ENCODE measurements around the gene NHS. TPM values are rescaled to one million over a fixed set of nuclear protein-coding genes. Genes with fewer than 3 reads are reported as not detected.

NHS gene
- total RNA-seq, 1 experiment from 2014 or later: 5.3 TPM

DNA sequence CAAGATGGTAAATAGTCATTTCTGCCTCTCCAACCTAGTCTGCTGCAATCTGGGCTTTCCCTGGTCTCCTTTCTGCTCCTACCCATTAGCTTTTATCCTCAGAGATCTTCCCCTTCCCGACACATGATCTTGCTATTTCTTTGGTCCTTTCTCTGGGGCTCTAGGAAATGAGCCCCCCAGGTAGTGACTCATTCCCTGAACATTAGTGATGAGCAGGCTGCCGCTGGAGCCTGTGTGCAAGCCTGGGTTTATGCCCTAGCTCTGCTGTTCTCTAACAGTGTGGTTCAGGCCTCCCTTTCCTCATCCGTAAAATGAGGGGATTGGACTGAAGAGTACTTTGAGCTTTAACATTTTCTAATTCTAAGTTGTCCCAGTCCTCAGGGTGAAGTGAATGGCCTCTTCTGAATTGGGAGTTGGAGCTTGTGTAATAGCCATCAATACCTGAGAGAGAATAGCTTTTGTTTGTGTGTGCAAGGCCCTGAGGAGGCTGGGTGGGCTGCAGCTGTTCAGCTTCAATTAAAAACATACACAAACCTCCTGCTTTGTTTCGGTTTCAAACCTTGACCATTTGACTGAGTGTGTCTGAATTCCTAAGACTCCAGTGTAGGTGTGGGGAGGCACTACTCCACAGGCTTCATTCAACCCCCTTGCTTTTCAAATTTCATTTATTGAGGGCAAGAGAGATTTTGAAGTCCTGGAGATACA is 246.7 kb downstream of the NHS start:
- DNase-seq (ENCODE audit: low spot score): no peak

DNA sequence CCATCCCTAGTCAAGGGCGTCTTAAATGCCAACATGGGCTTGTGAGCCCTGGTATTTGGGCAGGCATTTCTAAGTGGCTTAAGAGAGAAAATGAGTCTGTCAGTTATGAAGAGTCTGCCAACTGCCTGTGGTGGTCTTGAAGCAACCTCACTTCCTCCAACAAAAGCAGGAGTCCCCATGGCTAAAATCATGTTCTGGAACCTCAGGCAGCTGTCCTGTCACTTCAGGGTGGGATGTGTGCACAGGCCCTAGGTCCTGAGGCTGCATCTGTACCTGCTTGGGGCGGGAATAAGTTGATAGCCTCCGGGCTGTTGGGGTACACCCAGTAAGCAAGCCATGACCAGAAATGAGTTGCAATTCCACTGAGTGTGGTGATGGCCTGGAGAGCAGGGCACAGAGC is 247.3 kb downstream of the NHS start:
- no peak for DNase-seq (ENCODE audit: low spot score)

DNA sequence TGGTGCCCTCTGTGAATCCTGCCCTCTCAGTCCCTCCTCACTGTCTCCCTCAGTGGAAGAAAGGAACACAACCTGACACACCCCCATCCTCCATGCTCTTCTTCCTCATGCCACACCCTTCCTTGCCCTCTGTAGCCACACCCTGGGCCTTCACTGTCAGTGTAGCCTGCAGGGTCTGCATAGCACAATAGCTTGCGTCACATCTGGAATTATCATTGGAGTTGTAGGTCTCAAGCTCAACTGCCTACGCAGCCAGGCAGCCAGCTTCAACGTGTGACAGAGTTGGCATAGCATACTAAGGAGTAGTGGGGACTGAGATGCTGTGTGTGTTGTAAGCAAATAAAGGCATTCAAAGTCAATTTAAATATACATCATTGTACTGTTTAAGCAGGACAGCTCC is 248.8 kb downstream of the NHS start:
- DNase-seq (ENCODE audit: low spot score): no peak

DNA sequence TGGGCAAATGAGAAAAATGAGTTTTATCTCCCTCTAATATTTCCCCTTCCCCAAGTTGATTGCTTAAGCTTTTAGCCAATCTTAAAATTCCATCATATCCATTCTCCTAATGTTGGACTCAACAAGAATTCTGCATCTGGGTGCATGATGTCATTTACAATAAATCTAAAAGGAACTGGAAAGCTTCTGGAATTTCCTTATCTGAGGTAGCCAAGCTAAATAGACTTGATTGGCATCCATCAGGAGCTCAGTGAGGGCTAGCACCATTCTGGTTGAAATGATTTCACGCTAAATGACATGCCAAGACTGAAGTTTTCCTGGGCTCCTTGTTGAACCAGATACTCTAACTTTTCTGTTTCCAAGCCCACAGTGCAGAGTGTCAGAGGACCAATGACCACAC is 252.0 kb downstream of the NHS start:
- DNase-seq (ENCODE audit: low spot score): no peak

DNA sequence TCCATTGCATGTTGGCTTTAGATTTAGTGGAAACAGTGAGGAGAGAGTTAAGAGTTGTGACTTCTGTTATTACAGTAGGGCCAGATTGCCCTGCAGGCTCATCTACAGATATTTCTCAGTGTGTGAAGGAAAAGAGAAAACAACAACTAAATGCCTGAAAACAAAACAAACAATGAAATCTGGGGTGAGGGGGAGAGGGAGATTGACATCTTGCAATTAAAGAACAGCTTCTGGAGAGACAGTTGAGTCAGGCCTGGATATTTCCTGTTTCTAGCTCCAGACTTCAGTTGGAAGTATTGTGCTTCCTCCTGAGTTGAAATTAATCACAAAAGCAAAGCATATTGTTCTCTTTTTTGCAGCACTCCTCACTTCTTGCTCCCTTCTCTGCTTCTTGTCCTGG is 254.0 kb downstream of the NHS start:
- no peak for DNase-seq (ENCODE audit: low spot score)

DNA sequence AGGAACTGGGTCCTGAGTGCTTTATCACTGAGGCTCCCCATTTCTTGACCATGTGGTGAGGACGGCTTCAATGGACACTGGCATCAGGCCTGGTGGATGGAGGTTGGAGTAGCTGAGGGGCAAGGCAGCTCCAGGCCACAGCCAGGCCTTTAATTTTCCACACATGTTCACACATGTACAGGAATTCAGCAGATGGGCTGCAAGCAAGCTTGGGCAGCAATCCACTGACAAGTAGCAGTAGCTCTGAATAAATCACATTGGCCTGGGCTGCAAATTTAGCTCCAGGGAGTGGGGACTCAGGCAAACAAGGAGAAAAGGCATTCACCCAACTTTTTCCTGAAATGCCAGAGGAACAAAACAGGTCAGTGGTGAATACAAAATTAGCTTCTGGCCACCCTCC is 254.5 kb downstream of the NHS start:
- no peak for DNase-seq (ENCODE audit: low spot score)

DNA sequence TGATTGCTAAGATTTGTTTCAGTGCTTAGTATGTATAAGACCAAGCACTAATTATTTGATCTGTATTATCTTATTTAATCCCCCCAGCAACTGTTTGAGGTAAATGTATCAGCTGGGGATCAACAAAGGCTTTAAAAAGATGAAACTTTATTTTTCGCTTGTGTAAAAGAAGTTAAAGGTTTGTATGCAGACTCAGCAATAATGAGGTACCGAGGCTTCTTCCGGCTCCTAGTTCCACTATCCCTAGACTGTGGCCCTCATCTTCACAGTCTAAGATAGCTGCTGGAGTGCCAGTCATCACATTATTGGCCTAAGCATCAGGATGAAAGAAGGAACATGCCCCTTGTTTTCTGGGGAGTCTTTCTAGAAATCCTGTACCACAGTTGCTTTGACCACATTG is 256.6 kb downstream of the NHS start:
- no peak for DNase-seq (ENCODE audit: low spot score)

DNA sequence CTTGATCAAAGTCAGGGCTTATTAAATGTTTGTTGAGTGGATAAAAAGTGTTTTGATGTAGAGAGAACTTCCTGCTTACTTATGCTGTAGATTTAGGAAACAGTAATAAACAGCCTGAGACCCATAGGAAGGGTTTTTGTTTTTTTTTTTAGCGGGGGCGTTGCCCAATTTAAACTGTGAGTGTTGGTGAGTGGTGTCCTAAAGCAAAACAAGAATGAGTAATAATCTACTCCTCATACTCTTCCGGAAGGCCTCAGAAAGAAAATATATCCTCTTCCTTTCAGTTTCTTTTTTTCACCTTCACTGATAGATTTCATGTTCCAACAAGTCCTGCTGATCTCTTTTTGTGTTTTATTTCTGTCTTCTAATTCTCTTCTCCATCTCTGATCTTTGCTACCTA is 257.9 kb downstream of the NHS start:
- no peak for DNase-seq (ENCODE audit: low spot score)

DNA sequence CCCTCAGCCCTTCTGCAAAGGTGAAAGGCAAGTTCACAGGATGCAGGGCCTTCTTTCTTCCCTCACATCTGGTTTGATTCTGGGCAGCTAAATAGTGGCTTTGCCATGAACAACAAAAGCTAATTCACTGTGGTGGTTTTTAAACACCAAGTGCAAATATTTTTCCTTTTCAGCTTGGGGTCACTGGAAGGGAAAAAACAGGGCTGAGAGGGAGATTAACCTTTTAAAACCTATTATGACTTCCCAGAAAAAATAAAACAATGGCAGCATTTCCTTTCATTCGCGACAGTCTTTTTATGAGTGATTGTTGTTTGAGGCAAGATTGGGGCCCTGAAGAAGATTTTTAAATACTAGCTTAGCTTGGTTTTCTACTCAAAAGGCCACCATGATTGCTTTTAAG is 258.5 kb downstream of the NHS start:
- DNase-seq (ENCODE audit: low spot score): no peak

DNA sequence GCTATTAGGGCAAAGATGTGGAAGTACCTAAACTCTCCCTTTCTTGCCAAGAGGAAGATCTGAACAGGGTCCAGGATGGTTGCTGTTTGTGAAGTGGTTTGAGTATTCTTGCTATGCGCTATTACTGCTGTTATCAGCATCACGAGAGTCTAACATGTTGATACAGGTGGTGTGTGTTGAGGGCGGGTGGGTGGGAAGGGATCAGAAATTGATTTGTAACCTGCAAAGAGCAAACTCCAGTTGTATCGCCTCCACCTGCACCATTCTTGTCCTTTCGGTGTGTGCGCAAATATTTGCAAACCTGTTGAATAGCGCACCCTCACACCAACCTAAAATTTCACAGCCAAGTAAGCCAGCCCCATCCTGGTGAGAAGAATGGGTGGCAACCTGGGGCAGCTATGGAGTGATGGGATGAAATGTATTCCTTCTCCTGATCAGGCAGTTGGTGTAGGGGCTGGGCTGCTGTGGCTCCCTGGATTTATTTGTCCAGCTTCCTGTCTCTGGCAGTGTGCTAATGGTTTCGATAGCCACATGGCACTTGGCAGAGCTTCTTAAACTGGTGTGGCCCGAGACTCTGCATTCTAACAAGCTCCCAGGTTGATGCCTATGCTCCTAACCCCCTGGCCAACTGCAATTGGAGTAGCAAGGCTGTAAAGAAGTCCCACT is 259.7 kb downstream of the NHS start:
- DNase-seq (ENCODE audit: low spot score): no peak

DNA sequence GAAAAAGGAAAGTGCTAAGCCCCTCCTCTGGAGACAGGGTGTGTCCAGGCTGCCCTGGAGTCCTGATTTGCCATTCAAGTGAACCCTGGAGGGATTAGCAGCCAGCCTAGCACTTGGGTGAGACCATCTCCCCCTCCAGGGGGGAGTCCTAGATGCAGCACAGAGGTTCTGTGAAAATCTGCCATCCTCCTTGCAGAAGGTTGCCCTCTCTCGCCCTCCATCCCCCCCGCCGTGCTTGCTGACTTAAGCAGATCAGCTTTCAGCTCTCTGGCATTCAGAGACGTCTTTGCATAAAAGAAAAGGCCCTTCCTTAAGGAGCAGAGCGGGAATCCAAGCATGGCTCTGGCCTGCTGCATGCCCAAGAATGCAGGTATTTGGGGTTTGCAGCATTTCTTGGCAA is 260.2 kb downstream of the NHS start:
- DNase-seq (ENCODE audit: low spot score): no peak

DNA sequence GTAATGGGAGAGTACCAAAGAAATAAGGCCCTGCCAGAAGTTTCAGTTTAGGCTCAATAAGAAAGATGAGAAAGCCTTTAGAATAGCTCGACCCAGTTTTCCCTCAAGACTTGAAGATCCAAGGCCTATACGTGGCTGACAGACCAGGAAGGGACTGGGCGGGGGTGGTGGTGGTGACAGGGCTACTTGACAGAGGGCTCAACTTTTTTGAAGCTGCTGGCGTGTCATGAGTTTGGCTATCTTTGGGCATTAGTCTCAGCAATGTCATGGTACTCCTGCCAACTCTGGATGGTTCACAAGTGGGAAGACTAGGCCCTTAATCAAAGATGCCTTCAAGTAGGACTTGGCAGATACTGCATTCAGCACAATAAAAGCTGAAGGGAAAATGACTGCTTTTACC is 262.2 kb downstream of the NHS start:
- no peak for DNase-seq (ENCODE audit: low spot score)

DNA sequence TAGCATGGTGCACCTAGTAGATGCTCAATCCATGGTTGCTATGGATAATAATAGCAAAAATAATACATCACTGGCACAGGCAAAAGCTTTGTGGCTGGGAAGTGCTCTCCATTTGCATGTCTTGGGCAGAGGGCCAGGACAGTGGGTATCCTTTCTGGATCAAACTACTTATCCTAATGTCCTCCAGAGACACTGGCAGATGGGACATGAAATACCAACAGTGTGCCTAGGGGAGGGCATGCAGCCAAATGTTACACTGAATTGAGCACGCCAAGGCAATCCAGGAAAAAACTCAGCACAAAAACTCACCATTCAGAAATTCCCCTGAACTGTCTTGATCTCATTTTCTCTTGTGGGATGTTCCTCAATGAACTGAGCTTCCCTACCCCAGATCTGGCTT is 263.7 kb downstream of the NHS start:
- no peak for DNase-seq (ENCODE audit: low spot score)

DNA sequence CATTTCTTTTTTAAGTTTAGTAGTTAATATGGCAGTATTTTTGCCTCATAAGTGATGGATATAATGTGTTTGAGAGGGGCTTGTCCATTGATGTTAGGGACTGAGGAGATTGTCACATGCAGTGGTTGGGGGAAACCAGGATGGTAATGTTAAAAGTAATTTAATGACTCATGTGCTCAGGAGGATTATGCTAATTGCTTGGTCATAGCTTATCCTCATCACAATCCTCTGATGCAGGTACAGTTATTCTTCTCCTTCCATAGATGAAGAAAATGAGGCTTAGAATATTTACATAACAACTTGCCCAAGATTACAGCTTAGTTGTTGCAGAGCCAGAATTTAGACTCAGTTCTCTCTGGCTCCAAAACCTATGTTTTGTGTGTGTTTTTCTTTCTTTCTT is 267.9 kb downstream of the NHS start:
- DNase-seq (ENCODE audit: low spot score): no peak

DNA sequence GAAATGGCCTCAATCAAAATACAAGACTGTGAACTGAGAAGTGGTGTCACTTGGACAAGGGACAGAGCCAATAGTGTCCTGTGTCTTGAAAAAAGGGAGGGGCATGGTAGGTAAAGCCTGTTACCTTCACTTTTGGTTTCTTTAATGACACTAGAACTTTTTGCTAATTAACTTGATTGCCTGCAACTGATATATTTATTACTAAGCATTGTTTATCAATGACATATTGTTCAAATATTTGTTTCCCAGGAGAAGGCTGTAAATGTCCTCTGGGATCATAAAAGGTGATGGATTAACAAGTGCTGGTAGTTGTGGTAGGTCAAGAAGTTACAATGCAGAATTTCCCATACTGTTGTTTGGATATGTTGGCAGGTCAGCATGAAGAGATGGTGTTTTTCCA is 268.5 kb downstream of the NHS start:
- DNase-seq (ENCODE audit: low spot score): peak; percentile 70

DNA sequence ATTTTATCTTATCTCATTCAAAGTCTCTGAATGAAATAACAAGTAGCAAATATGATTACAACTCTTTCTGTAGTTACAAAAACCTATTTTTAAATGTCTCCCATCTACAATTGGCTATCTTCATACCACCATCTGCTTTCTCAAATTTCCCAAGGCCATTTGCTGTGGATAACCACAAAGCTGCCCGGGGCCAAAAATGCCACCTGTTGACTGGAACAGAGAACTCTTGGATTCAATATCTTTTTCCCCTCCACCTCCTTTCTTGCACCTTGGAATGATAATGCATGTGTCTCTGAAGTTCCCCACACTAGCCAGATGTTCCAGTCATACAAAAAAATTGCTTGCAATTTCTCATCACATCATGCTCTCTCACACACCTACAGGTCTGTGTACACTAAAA is 269.0 kb downstream of the NHS start:
- DNase-seq (ENCODE audit: low spot score): peak; percentile 6

DNA sequence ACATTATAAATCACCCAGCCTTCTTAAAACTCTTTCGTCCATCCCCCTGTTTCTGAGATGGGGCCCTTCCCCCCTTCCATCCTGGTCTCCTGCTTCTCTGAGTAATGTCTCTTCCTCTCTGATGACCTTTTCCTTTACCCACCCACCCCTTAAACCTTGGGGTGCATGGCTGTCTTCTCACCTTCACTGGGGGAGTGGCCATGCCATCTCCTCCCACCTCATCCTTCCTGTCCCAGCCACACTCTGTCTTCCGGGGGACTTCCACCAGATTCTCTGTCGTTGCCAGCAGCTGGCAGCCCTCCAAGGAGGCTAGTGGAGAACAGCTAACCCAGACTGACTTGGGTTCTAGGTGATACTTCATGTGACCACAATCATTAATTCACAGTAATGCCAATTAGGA is 279.1 kb downstream of the NHS start:
- no peak for DNase-seq (ENCODE audit: low spot score)

DNA sequence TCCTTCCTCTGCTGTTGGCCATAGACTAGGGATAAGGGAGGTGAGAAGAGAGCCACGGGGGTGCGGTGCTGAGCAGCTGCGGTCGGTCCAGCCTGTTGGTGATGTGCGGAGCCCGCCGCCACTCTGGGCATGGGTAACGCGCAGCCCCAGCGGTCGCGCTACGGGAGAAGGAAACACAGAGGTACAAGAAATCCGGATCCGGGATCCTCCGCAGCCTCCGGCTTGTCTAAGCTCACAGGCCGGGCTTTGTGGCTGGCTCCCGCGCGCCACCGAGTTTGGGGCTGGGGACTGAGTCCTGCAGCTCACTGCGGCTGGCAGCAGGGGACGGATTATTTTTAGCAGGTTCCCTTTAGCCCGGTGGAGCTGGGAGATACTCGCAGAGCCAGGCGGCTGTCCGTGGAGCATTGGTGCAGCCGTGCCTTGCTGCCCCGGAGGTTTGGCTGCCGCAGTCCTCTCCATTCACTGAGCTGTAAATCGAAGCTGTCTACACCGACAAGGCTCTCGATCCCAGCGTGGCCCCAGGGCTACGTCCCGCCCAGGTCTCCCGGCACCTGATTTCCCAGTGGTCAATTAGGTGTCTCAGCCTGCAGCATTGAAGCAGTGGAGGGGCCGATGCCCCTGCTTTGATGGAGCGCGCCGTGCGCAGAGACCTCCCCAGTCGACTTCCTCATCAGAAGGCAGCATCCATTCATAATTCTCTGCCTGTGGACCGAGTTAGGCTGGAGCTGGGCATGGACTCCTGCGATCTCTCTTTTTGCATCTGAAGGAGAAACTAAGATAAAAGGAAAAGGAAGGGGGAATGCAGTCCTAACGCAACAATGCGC is 280.4 kb downstream of the NHS start:
- no peak for DNase-seq (ENCODE audit: low spot score)

DNA sequence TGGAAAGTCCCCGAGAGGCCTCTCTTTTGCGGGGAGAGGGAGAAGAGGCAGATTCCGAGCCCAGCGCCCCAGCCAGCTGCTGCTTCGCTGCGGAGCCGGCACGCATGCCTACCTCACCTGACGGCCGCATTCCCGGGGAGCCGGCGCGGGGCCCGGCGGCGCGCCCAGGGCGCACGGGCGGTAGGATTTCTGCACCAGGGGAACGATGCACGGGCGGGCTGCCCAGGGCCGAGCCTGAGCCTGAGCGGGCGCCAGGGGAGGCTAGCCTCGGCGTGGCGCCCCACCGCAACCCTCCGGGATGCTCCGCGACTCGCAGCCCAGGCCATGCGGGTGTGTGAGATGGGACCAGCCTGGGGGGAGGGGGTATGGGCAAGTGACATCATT is 281.0 kb downstream of the NHS start:
- DNase-seq (ENCODE audit: low spot score): no peak

DNA sequence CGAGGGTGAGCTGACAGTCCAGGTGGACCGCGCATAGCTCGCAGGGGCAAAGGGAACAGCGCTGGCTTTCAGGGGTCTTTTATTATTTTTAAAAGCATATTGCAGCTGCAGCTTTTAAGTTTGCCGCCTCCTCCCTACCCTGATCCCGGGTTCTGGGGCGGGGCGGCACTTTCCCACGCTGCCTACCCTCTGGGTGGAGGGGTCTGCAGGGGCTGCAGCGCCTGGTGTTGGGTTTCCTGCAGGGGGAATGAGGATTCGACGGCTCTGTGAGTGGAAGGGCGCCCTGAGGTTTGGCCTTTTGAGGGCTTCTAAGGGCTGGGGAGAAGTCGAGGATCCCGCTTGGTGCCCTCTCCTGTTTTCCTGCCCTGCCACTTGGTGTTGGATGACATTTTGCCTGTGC is 281.6 kb downstream of the NHS start:
- DNase-seq (ENCODE audit: low spot score): no peak

DNA sequence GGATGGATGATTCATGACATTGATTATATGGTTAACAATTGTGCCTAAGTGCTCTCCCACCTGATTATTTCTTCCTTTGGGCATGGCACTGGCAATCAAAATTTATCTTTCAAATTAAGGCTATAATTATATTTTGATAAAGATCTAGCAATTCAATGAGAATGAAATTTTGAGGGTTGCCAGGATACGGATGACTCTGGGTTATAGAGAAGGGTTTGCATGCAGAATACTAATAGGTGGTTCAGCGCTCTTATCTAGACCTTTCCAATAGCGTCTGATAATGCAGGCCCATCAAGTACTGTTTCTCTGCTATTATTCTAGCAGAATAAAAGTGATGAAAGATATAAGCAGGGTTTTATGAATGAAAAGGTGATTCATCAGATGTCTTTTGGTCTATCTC is 287.4 kb downstream of the NHS start:
- no peak for DNase-seq (ENCODE audit: low spot score)

DNA sequence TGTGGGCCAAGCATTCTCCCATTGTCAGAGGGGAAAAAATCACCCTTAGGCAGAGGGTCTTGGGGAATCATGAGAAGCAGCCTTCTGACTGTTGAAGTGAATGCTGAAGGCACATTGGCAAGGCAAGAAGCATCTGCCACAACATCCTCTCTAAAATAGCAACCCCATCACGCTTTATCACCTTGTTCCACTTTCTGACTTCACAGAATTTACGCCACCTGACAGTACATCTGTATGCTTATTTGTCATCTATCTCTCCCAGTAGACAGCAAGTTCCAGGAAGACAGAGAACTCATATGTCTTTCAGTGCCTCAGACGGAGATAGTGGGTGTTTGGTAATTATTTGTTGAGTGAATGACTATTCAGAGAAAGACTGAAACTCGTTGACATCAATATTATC is 293.9 kb downstream of the NHS start:
- no peak for DNase-seq (ENCODE audit: low spot score)

DNA sequence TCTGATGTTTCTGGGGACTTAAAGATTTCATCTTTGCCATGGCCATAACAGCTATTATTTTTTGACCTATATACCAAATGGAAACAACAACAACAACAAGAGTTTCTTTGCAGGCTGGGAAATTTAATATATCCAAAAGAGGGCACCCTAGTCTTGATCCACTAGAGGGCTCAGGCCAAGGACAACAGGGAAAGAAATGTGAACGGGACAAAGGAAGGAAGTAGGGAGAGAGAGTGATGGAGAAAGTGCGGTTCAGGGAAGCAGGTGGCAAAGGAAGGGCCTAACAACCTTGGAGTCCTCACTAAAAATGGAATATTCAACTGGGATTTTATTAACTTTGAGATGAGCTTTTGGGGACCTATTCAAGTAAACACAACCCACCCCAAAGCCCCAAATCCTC is 294.5 kb downstream of the NHS start:
- no peak for DNase-seq (ENCODE audit: low spot score)

Measured in HT-29 (cell line).